Stomach smooth muscle (tissue), 2 donors: Measurements from ENCODE around the gene BCKDHB.

Experiments used
- H3K27ac ChIP-seq: one replicate; pipeline ENCODE4 v1.7.0; 2013; ENCODE audit warnings: mild to moderate bottlenecking, low read length, inconsistent platforms
- H3K27me3 ChIP-seq, 2 donors: one replicate each; pipeline ENCODE4 v1.7.0; 2013; ENCODE audit warnings: low read length in 2 of 2; ENCODE audit not compliant: insufficient read depth in 2 of 2, control insufficient read depth in 1 of 2
- H3K36me3 ChIP-seq, 2 donors: one replicate each; pipeline ENCODE4 v1.7.0; 2013; ENCODE audit warnings: low read length in 2 of 2; ENCODE audit not compliant: control insufficient read depth in 2 of 2, insufficient read depth in 2 of 2
- H3K4me1 ChIP-seq: one replicate; pipeline ENCODE4 v1.7.0; 2013; ENCODE audit warnings: low read length; ENCODE audit not compliant: control insufficient read depth, insufficient read depth
- H3K4me3 ChIP-seq, 2 donors: one replicate each; pipeline ENCODE4 v1.7.0; 2013; ENCODE audit warnings: low read length in 2 of 2
- H3K9ac ChIP-seq, 2 donors: one replicate each; pipeline ENCODE4 v1.7.0; 2013; ENCODE audit warnings: low read length in 2 of 2, mild to moderate bottlenecking in 1 of 2
- H3K9me3 ChIP-seq, 2 donors: one replicate each; pipeline ENCODE4 v1.7.0; 2013; ENCODE audit warnings: low read length in 2 of 2; ENCODE audit not compliant: control insufficient read depth in 2 of 2
- donor health status: healthy.
- donor health status: Pancreatic carcinoma.

Gene BCKDHB

GRCh38 chr6:80363501-80364122, 257.1 kb downstream of the BCKDHB start:
- Histone ChIP-seq H3K4me3 (no peak overlapping the region), H3K9ac (no peak overlapping the region), H3K27me3 (no peaks in the 10 kb centered on the region), H3K4me1 (no peaks in the 10 kb centered on the region), H3K27ac (no peak overlapping the region), H3K36me3 (no peaks in the 10 kb centered on the region), H3K9me3 (no peaks in the 10 kb centered on the region)

- H3K4me3 ChIP-seq = no peak overlapping the region
- H3K4me1 ChIP-seq = no peaks in the 10 kb centered on the region
- no peak overlapping the region for H3K9ac ChIP-seq
- H3K27me3 ChIP-seq = no peaks in the 10 kb centered on the region
- H3K27ac ChIP-seq = no peak overlapping the region
- H3K36me3 ChIP-seq = no peaks in the 10 kb centered on the region
- H3K9me3 ChIP-seq = no peaks in the 10 kb centered on the region
These were observed 257.7 kb downstream of the BCKDHB start for GRCh38 chr6:80364149-80364548.

- H3K9ac ChIP-seq = no peak overlapping the region
- H3K4me3 ChIP-seq = no peak overlapping the region
- no peaks in the 10 kb centered on the region for H3K9me3 ChIP-seq
- no peaks in the 10 kb centered on the region for H3K4me1 ChIP-seq
- H3K27ac ChIP-seq = no peak overlapping the region
- no peaks in the 10 kb centered on the region for H3K36me3 ChIP-seq
- H3K27me3 ChIP-seq = no peaks in the 10 kb centered on the region
These were observed 259.6 kb downstream of the BCKDHB start for GRCh38 chr6:80366051-80366450.

- H3K4me1 ChIP-seq = no peaks in the 10 kb centered on the region
These were observed 260.2 kb downstream of the BCKDHB start for GRCh38 chr6:80366714-80367113.

GRCh38 chr6:80376411-80376810, 269.9 kb downstream of the BCKDHB start:
- peaks cover 0 to 3% of the 10 kb centered on the region in 2 donors for H3K9me3 ChIP-seq
- no peak overlapping the region for H3K9ac ChIP-seq
- no peak overlapping the region for H3K4me3 ChIP-seq
- no peaks in the 10 kb centered on the region for H3K36me3 ChIP-seq
- no peaks in the 10 kb centered on the region for H3K27me3 ChIP-seq
- no peaks in the 10 kb centered on the region for H3K4me1 ChIP-seq
- H3K27ac ChIP-seq = no peak overlapping the region

More at GRCh38 chr6:80366714-80367113, 260.2 kb downstream of the BCKDHB start:
- H3K27ac ChIP-seq = no peak overlapping the region
- H3K27me3 ChIP-seq = no peaks in the 10 kb centered on the region
- no peaks in the 10 kb centered on the region for H3K36me3 ChIP-seq
- no peak overlapping the region for H3K4me3 ChIP-seq
- H3K9ac ChIP-seq = no peak overlapping the region
- H3K9me3 ChIP-seq = no peaks in the 10 kb centered on the region

GRCh38 chr6:80380566-80380965, 274.1 kb downstream of the BCKDHB start:
- Histone ChIP-seq H3K9ac (no peak overlapping the region), H3K36me3 (no peaks in the 10 kb centered on the region), H3K4me3 (no peak overlapping the region), H3K27me3 (no peaks in the 10 kb centered on the region), H3K27ac (no peak overlapping the region), H3K4me1 (no peaks in the 10 kb centered on the region), H3K9me3 (peaks cover 0 to 3% of the 10 kb centered on the region in 2 donors)

- Histone ChIP-seq H3K36me3 (no peaks in the 10 kb centered on the region), H3K4me1 (no peaks in the 10 kb centered on the region), H3K4me3 (no peak overlapping the region), H3K9me3 (no peaks in the 10 kb centered on the region), H3K27me3 (no peaks in the 10 kb centered on the region), H3K9ac (no peak overlapping the region), H3K27ac (no peak overlapping the region)
These were observed 276.3 kb downstream of the BCKDHB start for GRCh38 chr6:80382811-80383210.

GRCh38 chr6:80388507-80388906, 282.0 kb downstream of the BCKDHB start:
- no peaks in the 10 kb centered on the region for H3K9me3 ChIP-seq
- no peak overlapping the region for H3K9ac ChIP-seq
- no peak overlapping the region for H3K4me3 ChIP-seq
- no peaks in the 10 kb centered on the region for H3K4me1 ChIP-seq
- no peak overlapping the region for H3K27ac ChIP-seq
- H3K36me3 ChIP-seq = no peaks in the 10 kb centered on the region
- no peaks in the 10 kb centered on the region for H3K27me3 ChIP-seq
